CD14-positive monocyte (primary cell): ENCODE results near the gene EOGT. TPM values are rescaled to one million over a fixed set of nuclear protein-coding genes. Genes with fewer than 3 reads are reported as not detected.
A peak's percentile ranks its signal among the peaks of the same experiment; 100 is the strongest.

Experiments
- DNase-seq, 3 donors: peaks; one replicate each; pipeline ENCODE4 v3.0.0-alpha.2; 2011 to 2022
- H2AFZ ChIP-seq: 2 replicates; pipeline ENCODE4 v1.6.0; 2012; ENCODE audit warnings: mild to moderate bottlenecking, low read depth, low read length, inconsistent platforms; ENCODE audit not compliant: insufficient read depth, poor library complexity, severe bottlenecking
- H3K27ac ChIP-seq, 2 donors: 1 replicate in 1 of 2; 2 replicates in 1 of 2; pipeline ENCODE4 v1.5.1; 2012 to 2013; ENCODE audit warnings: low read length in 2 of 2, control low read depth in 1 of 2, inconsistent platforms in 1 of 2, low read depth in 1 of 2, mild to moderate bottlenecking in 1 of 2
- H3K27me3 ChIP-seq, 2 donors: one replicate each; pipeline versions ENCODE4 v1.6.0 to v1.6.1; 2011 to 2013; ENCODE audit warnings: low read length in 2 of 2; ENCODE audit not compliant: control insufficient read depth in 2 of 2, insufficient read depth in 2 of 2
- H3K36me3 ChIP-seq, 2 donors: replicated peaks in 1 of 2; 1 replicate in 1 of 2; 2 replicates in 1 of 2; pipeline versions ENCODE4 v1.5.1 to v1.6.1; 2012 to 2013; ENCODE audit warnings: low read length in 2 of 2, control low read depth in 1 of 2, inconsistent platforms in 1 of 2, mild to moderate bottlenecking in 1 of 2; ENCODE audit not compliant: insufficient read depth in 2 of 2, control insufficient read depth in 1 of 2
- H3K4me1 ChIP-seq, 2 donors: 1 replicate in 1 of 2; 2 replicates in 1 of 2; pipeline versions ENCODE4 v1.5.1 to v1.6.1; 2012 to 2013; ENCODE audit warnings: low read length in 2 of 2, control low read depth in 1 of 2, inconsistent platforms in 1 of 2, mild to moderate bottlenecking in 1 of 2, moderate library complexity in 1 of 2; ENCODE audit not compliant: insufficient read depth in 2 of 2, control insufficient read depth in 1 of 2
- H3K4me2 ChIP-seq: replicated peaks from 2 replicates; pipeline ENCODE3; 2012; ENCODE audit warnings: low read length, moderate library complexity, mild to moderate bottlenecking; ENCODE audit not compliant: poor library complexity, severe bottlenecking; ENCODE audit errors: extremely low read depth
- H3K4me3 ChIP-seq, 3 experiments: fragments of 200-600 bp in 1 of 3; sonication (generic) in 1 of 3; replicated peaks in 1 of 3; 1 replicate in 2 of 3; 2 replicates in 1 of 3; pipeline ENCODE4 v1.5.1; 2011 to 2013; ENCODE audit warnings: low read length in 3 of 3, mild to moderate bottlenecking in 3 of 3, control low read depth in 2 of 3, low read depth in 2 of 3, inconsistent platforms in 1 of 3, moderate library complexity in 1 of 3
- H3K79me2 ChIP-seq: 2 replicates; pipeline ENCODE4 v1.6.0; 2012; ENCODE audit warnings: mild to moderate bottlenecking, control low read depth, inconsistent platforms, low read length, moderate library complexity; ENCODE audit not compliant: insufficient read depth
- H3K9ac ChIP-seq: 2 replicates; pipeline ENCODE4 v1.6.0; 2017; ENCODE audit warnings: low read length, mild to moderate bottlenecking; ENCODE audit not compliant: insufficient read depth, poor library complexity, severe bottlenecking
- H3K9me3 ChIP-seq, 2 donors: replicated peaks in 1 of 2; 1 replicate in 1 of 2; 2 replicates in 1 of 2; pipeline versions ENCODE4 v1.5.1 to v1.6.1; 2012 to 2013; ENCODE audit warnings: low read length in 2 of 2, control low read depth in 1 of 2; ENCODE audit not compliant: control insufficient read depth in 1 of 2, insufficient read depth in 1 of 2
- H4K20me1 ChIP-seq: 2 replicates; pipeline ENCODE4 v1.6.0; 2012; ENCODE audit warnings: mild to moderate bottlenecking, low read length, control low read depth, moderate library complexity; ENCODE audit not compliant: insufficient read depth
- H3K27ac Mint-ChIP-seq, 7 donors: one replicate each; pipeline ENCODE4 v1.8.0; 2020; ENCODE audit warnings: mild to moderate bottlenecking in 7 of 7, mixed read lengths in 7 of 7, moderate library complexity in 6 of 7, inconsistent platforms in 2 of 7
- H3K27me3 Mint-ChIP-seq, 3 donors: one replicate each; pipeline ENCODE4 v1.8.0; 2021 to 2022; ENCODE audit warnings: low read depth in 3 of 3, mild to moderate bottlenecking in 3 of 3, mixed read lengths in 3 of 3, moderate library complexity in 3 of 3, inconsistent platforms in 1 of 3
- H3K36me3 Mint-ChIP-seq, 2 donors: one replicate each; pipeline ENCODE4 v1.8.0; 2020; ENCODE audit warnings: mixed read lengths in 2 of 2, inconsistent platforms in 1 of 2, mild to moderate bottlenecking in 1 of 2
- H3K4me1 Mint-ChIP-seq: one replicate; pipeline ENCODE4 v1.8.0; 2020; ENCODE audit warnings: mild to moderate bottlenecking, mixed read lengths
- H3K4me3 Mint-ChIP-seq, 2 donors: one replicate each; pipeline ENCODE4 v1.8.0; 2020; ENCODE audit warnings: mild to moderate bottlenecking in 2 of 2, mixed read lengths in 2 of 2, moderate library complexity in 1 of 2
- H3K9me3 Mint-ChIP-seq, 7 donors: one replicate each; pipeline ENCODE4 v1.8.0; 2020 to 2022; ENCODE audit warnings: mixed read lengths in 7 of 7, mild to moderate bottlenecking in 6 of 7, moderate library complexity in 6 of 7, inconsistent platforms in 2 of 7
- CTCF ChIP-seq: fragments of 200-600 bp; IDR thresholded peaks from one replicate; pipeline ENCODE4 v1.8.0; 2022; ENCODE audit warnings: antibody characterized with exemption, mild to moderate bottlenecking
- WGBS: methylation state at CpG from one replicate; pipeline ENCODE4 v1.1.5; 2013; ENCODE audit warnings: missing lambda C conversion rate; ENCODE audit not compliant: insufficient coverage; 5-methylcytosine and 5-hydroxymethylcytosine counted together
- intact Hi-C, 2 donors: fragments of 100-400 bp; cut with micrococcal nuclease; formaldehyde crosslinking; loops; one replicate each; pipeline versions ENCODE4 v1.15.0 to v1.15.1; 2023
- polyA plus RNA-seq, 3 donors: library from polyadenylated mRNA; depleted of rRNA in 1 of 3; unstranded in 2 of 3; stranded (reverse) in 1 of 3; fragments of 300-500 nt in 2 of 3; fragments of >200 nt in 1 of 3; fragmentation: Illumina TruSeq in 2 of 3; gene quantifications; 1 replicate in 2 of 3; 2 replicates in 1 of 3; pipeline ENCODE4 v1.2.3, GENCODE V29; 2012 to 2021

Gene EOGT
- polyA plus RNA-seq, 3 donors = 3.7 to 8.1 (median 5.0) TPM

- H3K4me1 ChIP-seq = peaks cover 9 to 14% of the 10 kb centered on the region in 2 donors
- H3K27ac Mint-ChIP-seq = peak overlapping the region in 2 of 7 donors; percentile 20 to 65
- TF ChIP-seq CTCF = no peak
- 93% methylated on average over 15 of the region's 22 CpGs for WGBS
- H3K79me2 ChIP-seq = no peaks in the 10 kb centered on the region
- H3K9me3 Mint-ChIP-seq = no peaks in the 10 kb centered on the region
- peaks cover 2 to 4% (median 2%) of the 10 kb centered on the region in 3 donors for H3K27me3 Mint-ChIP-seq
- peaks cover 0 to 29% of the 10 kb centered on the region in 2 donors for H3K36me3 ChIP-seq
- peaks cover 12% of the 10 kb centered on the region for H3K4me1 Mint-ChIP-seq
- H2AFZ ChIP-seq = peak overlapping the region; percentile 95
- no peaks in the 10 kb centered on the region for H3K27me3 ChIP-seq
- H3K27ac ChIP-seq = no peak overlapping the region
- intact Hi-C loops = no loop called here
- H3K4me2 ChIP-seq = peak overlapping the region; percentile 85
- H3K36me3 Mint-ChIP-seq = peaks cover 18 to 27% of the 10 kb centered on the region in 2 donors
- H4K20me1 ChIP-seq = no peaks in the 10 kb centered on the region
- H3K9me3 ChIP-seq = no peaks in the 10 kb centered on the region
- H3K4me3 Mint-ChIP-seq = peak overlapping the region; percentile 87 to 96
- no peak overlapping the region for H3K9ac ChIP-seq
- DNase-seq = no peak
- H3K4me3 ChIP-seq = peak overlapping the region in 2 of 3 experiments; percentile 85 to 87
These were observed 1.2 kb downstream of the EOGT start for GRCh38 chr3:69012100-69012799.

GRCh38 chr3:69011096-69011730 lies 2.3 kb downstream of the EOGT start:
- H3K9ac ChIP-seq = no peak overlapping the region
- H3K4me2 ChIP-seq = no peak overlapping the region
- no peaks in the 10 kb centered on the region for H3K79me2 ChIP-seq
- Mint-ChIP-seq H3K27me3 (peaks cover 2 to 4% (median 2%) of the 10 kb centered on the region in 3 donors), H3K36me3 (peaks cover 18 to 23% of the 10 kb centered on the region in 2 donors), H3K27ac (no peak overlapping the region), H3K4me3 (no peak overlapping the region), H3K4me1 (peaks cover 12% of the 10 kb centered on the region), H3K9me3 (no peaks in the 10 kb centered on the region)
- no peaks in the 10 kb centered on the region for H4K20me1 ChIP-seq
- H3K4me1 ChIP-seq = peaks cover 9 to 14% of the 10 kb centered on the region in 2 donors
- WGBS = 89% methylated on average over 7 of the region's 8 CpGs
- H3K9me3 ChIP-seq = no peaks in the 10 kb centered on the region
- DNase-seq = no peak
- TF ChIP-seq CTCF = no peak
- H3K27ac ChIP-seq = no peak overlapping the region
- peaks cover 3 to 26% of the 10 kb centered on the region in 2 donors for H3K36me3 ChIP-seq
- no peaks in the 10 kb centered on the region for H3K27me3 ChIP-seq
- no peak overlapping the region for H3K4me3 ChIP-seq
- intact Hi-C loops = no loop called here
- no peak overlapping the region for H2AFZ ChIP-seq
